Measurements from ENCODE around the gene CD247.

Gene CD247

GRCh38 chr1:167463080-167463479 is 55.2 kb downstream of the CD247 start:
- DNase-seq (ENCODE audit: low read depth in 2 of 2): no peak

GRCh38 chr1:167462341-167462740 is 56.0 kb downstream of the CD247 start:
- DNase-seq (ENCODE audit: low read depth in 2 of 2): no peak

DNA sequence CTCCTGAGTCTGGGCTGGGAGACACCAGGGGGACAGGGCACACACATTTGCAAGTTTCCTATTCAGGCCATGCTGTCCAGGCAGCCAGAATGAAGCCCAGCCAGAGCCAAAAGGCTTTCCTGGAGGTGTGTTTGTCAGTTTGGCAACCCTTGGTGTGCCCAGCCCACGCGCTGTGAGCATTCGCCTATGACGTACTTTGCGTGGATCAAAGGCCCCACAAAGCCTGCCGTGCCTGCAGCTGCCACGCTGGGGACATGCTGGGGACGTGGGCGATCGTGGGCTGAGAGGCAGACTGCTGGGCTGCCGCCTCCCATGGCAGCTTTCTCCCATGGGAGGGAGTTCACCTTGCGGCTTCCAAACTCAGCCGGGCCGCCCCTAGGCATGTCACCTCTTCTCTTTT is 57.5 kb downstream of the CD247 start:
- DNase-seq (ENCODE audit: low read depth in 2 of 2): peak; percentile 37 to 61

DNA sequence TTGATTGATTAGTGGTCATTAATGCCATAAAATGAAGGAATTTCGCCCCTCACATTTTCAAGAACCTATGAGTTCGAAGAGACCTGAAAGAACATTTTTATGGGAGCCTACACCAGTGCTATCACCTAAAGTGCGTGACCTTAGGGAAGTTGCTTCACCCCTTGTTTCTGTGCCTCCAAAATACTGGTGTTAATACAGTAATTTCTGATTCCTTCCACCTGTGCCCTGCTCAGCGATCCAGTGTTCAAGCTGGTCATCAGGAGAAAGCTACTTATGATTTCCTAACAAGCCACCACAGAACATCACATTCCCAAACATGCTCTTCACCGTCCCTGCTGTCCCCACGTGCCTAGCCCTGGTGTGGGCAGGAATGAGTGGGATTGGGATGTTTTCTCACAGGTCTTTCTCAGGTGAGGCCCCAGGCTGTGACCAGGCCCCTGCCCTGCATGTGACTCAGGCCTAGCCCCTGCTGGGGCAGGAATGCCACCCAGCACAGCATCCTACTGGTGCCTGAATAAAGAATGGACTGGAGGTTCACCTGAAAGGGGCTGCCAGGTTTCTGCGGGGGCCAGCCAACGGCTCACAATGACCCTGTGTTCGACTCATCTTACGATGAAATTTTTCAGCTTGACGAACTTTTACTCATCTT is 60.3 kb downstream of the CD247 start:
- DNase-seq (ENCODE audit: low read depth in 2 of 2): no peak

- no peak for DNase-seq (ENCODE audit: low read depth in 2 of 2)
Measured at GRCh38 chr1:167456926-167457325, 61.4 kb downstream of the CD247 start.

DNA sequence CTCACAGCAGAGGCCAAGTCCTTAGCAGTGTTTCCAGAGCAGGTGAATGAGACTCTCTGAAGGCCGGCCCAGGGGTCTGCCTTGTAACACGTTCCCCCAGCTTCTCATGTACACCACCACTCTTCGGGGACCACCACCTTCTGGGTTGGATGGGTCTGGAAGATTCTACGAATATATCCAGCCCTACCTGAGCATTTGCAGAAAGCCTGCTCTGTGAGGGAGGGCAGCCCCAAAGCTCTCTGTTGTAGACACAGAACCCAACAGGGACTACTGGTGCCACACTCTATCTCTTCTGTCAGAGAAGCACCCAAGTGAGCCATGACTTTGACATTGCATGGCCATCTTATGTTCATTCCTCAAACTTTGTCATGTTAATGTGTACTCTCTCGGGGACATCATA is 61.8 kb downstream of the CD247 start:
- no peak for DNase-seq (ENCODE audit: low read depth in 2 of 2)

DNA sequence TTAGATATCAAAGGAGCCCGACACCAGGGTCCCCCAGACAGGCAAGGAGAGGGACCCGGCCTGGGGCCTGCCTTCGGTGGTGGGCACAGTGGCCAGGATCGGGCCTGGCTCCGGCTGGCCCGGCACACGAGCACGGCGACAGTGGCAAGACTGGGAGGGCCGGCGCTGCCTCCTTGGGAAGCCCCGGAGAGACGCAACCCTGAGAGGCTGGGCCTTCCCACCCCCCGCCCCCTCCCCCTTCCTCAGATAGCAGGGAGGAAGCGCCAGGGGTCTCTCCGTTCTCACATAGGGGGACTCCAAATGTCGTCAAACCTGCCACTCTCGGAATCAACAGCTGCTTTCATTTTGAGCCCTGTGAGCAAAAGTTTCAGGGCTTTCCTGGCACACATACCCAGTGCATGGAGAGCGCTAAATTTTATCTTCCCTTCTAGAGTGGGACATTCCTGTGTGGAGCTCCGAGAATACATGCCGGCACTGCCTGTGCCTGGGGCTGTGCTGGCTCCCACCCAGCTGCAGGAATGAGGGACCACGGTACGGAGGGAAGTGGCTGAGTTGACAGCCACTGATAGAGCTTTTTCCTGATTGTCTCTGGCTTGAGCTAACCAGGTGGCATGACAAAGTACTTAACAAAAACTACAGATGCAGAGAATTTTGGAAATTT is 62.4 kb downstream of the CD247 start:
- DNase-seq (ENCODE audit: low read depth in 2 of 2): peak in 1 of 2 donors; percentile 41

DNA sequence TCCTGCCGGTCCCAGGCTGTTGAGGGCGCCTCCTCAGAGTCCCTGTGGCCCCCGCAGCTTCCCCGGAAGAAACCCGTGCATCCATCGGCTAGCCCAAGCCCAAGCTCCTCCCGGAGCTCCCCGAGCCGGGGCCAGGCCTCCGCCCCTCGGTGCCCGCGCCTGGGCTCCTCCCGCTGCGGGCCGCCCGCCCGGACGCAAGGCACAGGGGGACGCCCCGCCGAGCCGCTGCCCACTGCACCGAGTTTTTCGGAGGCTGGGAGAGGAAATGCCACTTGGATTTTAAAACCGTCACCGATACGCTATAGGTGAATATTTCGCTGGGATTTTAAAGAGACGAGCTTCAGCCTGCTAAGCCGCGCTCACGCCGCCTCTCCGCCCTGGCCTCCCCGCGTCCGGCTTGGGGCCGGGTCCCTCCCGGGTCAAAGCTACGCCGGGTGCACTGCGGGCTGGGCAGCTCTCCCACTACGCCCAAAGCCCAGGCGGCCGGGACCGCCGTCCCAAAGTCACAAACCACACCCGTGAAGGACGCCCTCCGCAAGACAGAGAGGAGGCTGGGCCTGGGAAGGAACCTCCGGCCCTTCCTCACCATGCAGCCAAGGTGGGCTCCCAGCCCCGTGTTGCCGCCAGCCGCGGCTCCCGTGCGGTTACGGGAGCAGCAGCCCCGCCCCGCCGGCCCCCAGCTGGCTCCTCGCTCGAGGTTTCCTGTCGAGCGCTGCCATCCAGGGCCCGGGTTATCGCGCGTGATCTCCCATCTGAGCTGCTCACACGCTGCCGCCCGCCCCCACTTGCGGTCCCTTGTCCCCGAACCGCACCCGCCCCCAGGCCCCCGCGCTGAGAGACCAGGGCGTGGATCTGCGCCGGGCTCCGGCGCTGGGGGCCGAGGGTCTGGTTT is 63.2 kb downstream of the CD247 start:
- DNase-seq (ENCODE audit: low read depth in 2 of 2): peak; percentile 53 to 61

GRCh38 chr1:167454304-167454893 is 63.9 kb downstream of the CD247 start:
- DNase-seq (ENCODE audit: low read depth in 2 of 2): no peak

DNA sequence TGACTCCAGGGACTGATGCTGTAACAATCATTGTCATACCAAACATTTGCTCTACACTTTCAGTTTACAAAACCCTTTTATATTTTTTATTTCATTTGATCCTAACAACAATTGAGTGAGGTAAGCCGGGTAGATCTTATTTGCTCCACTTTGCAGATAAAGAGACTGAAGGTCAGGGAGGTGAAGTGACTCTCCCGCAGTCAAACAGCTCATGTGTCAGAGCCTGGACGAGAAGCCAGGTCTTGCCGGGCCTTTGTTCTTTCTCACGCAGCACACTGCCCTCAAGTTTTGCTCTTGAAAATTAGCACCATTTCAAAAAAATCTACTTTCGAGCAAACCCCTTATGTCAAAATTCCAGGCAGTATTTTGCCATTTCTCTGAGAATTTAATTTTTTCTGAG is 65.2 kb downstream of the CD247 start:
- no peak for DNase-seq (ENCODE audit: low read depth in 2 of 2)

DNA sequence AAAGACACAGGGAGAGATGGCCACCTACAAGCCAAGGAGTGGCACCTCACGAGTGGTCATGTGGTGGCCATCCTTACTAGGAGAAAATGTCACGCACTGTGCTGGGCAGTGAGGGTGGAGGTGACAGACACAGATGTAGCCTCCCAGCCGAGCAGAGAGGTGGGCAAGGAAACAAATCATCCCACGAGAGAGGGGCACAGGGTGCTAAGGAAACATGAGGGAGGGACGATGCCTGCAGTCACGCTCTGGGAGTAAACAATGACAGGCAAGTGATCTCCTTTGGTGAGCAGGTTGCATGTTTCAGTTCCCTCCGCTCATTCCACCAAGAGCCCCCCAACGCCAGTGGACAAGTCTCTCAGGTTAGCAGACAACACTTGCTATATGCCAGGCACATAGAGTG is 65.8 kb downstream of the CD247 start:
- DNase-seq (ENCODE audit: low read depth in 2 of 2): no peak

DNA sequence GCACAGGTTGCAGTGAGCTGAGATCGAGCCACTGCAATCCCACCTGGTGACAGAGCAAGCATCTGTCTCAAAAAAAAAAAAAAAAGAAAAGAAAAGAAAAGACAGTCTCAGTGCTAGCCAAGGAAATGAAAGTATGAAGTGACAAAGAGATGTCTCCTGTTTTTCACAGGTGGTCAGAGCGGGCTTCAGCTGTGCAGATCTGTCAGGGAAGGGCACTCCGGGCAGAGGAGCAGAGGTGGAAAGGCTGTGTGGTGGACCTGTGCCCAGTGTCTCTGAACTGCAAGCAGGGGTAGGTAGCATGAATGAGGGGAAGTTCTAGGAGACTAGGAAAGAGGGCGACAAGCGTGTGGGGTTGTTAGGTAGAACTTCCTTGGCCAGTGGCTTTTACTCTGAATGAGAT is 67.5 kb downstream of the CD247 start:
- DNase-seq (ENCODE audit: low read depth in 2 of 2): no peak

DNA sequence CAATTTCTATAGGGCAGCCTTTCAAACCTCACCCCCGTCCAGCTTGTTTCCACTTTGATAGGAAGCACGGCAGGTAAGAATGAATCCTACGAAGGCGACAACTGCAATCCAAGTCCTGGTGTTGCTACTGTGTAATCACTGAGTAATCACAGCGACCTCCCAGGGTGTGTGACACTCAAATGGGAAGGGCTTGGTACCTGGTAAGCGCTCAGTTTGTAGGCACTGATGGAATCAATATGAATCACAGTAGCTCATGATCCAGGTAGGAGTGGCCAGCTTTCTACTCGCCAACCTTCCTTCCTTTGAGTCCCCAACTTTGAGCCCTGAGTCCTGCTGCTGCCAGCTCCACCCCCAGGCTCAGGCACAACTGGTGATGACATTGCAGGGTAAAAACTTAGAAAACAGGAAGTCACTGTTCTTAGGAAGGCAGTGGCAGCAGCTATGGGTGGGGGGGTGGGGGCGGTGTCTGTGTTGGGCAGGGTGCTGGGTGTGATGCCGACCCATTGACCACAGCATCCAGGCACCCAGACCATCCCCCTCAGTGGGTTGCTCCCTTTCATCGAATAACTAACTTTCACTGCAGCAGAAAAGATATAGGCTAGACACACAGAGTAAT is 70.7 kb downstream of the CD247 start:
- DNase-seq (ENCODE audit: low read depth in 2 of 2): peak; percentile 32 to 45

DNA sequence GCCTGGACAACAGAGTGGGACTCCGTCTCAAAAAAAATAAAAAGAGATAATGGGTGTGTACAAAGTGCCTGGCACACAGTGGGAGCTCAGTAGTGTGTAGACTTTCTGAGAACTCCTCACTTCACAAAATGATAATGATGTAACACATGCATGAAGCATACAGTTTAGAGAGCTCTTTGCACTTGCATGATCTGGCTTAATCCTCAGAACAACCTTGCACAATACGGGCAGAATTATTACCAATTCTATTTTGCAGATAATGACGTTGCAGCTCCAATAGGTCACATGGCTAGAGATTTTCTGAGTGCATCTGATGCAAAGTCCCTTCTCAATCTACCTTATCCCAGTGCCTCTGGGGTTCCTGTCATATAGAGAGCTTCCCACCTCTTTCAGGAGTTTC is 71.4 kb downstream of the CD247 start:
- DNase-seq (ENCODE audit: low read depth in 2 of 2): no peak

- DNase-seq (ENCODE audit: low read depth in 2 of 2): no peak
Measured at GRCh38 chr1:167443757-167444156, 74.6 kb downstream of the CD247 start.

GRCh38 chr1:167442854-167443565 is 75.3 kb downstream of the CD247 start:
- DNase-seq (ENCODE audit: low read depth in 2 of 2): no peak

- DNase-seq (ENCODE audit: low read depth in 2 of 2): peak; percentile 80 to 88
Measured at GRCh38 chr1:167442142-167442848, 76.0 kb downstream of the CD247 start.

DNA sequence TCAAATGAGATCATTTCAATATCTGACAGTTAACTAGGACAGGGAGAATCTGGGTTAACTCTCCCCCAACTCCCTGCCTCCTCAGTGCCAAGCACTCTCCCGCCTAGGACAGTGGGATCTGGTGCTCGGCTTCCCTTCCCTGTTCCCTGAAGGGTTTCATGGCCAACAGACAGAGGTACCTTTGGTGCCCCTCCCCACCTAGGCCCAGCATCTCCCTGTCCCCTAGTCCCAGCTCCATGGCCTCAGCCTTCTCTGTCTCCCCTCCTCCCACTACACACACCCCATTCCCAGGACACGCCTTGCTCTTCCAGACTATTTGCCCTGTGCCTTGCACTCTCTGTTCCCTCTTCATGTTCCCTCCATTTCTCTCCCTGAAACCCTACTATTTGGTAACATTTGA is 77.1 kb downstream of the CD247 start:
- no peak for DNase-seq (ENCODE audit: low read depth in 2 of 2)

GRCh38 chr1:167440776-167441175 is 77.6 kb downstream of the CD247 start:
- DNase-seq (ENCODE audit: low read depth in 2 of 2): no peak

- DNase-seq (ENCODE audit: low read depth in 2 of 2): no peak
Measured at GRCh38 chr1:167440345-167440744, 78.0 kb downstream of the CD247 start.
